ENCODE data around the gene GINS1.

GRCh38 chr20:25369971-25370370 lies 37.5 kb upstream of the GINS1 start:
- TF ChIP-seq, protein P1, sequence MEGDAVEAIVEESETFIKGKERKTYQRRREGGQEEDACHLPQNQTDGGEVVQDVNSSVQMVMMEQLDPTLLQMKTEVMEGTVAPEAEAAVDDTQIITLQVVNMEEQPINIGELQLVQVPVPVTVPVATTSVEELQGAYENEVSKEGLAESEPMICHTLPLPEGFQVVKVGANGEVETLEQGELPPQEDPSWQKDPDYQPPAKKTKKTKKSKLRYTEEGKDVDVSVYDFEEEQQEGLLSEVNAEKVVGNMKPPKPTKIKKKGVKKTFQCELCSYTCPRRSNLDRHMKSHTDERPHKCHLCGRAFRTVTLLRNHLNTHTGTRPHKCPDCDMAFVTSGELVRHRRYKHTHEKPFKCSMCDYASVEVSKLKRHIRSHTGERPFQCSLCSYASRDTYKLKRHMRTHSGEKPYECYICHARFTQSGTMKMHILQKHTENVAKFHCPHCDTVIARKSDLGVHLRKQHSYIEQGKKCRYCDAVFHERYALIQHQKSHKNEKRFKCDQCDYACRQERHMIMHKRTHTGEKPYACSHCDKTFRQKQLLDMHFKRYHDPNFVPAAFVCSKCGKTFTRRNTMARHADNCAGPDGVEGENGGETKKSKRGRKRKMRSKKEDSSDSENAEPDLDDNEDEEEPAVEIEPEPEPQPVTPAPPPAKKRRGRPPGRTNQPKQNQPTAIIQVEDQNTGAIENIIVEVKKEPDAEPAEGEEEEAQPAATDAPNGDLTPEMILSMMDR (IDR thresholded peaks at IDR 0.05; ENCODE audit: extremely low read depth in 1 of 2, insufficient read depth in 1 of 2, low read depth in 1 of 2, low read length in 2 of 2): no peak
- TF ChIP-seq POLR2A (IDR thresholded peaks at IDR 0.05; ENCODE audit: low read depth, low read length) (no peak), POLR2AphosphoS5 (IDR thresholded peaks at IDR 0.05; ENCODE audit: insufficient read depth, low read depth, low read length) (no peak), MYC (IDR thresholded peaks at IDR 0.05; ENCODE audit: low read depth, low read length) (no peak)
- TF ChIP-seq, protein P2, sequence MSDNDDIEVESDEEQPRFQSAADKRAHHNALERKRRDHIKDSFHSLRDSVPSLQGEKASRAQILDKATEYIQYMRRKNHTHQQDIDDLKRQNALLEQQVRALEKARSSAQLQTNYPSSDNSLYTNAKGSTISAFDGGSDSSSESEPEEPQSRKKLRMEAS (IDR thresholded peaks at IDR 0.05; ENCODE audit: insufficient read depth, insufficient read length): no peak

All from endothelial cell of umbilical vein (primary cell).